ENCODE data around the gene SDK1.

DNA sequence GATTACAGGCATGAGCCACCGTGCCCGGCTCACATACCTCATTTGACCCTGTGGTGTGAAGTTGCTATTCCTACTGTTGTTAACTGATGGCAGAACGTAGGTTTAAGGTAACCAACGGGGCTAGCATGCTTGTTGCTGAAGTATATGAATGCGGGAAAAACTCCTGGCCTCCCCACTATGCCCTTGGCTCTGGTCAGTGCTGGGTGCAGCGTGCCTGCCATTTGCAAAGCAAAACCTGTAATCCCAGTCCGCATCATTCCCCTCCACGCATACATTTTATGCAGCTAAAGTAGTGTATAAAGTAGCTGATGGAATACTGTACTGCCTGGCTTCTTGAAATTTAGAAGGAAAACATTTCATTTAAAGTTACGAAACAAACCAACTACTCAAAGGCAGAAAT, 273.3 kb downstream of the SDK1 start:
- TF ChIP-seq FOXA1 (IDR thresholded peaks at IDR 0.05), result no peak
- TF ChIP-seq, protein P1, sequence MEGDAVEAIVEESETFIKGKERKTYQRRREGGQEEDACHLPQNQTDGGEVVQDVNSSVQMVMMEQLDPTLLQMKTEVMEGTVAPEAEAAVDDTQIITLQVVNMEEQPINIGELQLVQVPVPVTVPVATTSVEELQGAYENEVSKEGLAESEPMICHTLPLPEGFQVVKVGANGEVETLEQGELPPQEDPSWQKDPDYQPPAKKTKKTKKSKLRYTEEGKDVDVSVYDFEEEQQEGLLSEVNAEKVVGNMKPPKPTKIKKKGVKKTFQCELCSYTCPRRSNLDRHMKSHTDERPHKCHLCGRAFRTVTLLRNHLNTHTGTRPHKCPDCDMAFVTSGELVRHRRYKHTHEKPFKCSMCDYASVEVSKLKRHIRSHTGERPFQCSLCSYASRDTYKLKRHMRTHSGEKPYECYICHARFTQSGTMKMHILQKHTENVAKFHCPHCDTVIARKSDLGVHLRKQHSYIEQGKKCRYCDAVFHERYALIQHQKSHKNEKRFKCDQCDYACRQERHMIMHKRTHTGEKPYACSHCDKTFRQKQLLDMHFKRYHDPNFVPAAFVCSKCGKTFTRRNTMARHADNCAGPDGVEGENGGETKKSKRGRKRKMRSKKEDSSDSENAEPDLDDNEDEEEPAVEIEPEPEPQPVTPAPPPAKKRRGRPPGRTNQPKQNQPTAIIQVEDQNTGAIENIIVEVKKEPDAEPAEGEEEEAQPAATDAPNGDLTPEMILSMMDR (IDR thresholded peaks at IDR 0.05; ENCODE audit: low read depth, low read length, missing input control), result no peak
- no peak for TF ChIP-seq TAF1 (conservative IDR thresholded peaks at IDR 0.05)
- TF ChIP-seq, protein P2, sequence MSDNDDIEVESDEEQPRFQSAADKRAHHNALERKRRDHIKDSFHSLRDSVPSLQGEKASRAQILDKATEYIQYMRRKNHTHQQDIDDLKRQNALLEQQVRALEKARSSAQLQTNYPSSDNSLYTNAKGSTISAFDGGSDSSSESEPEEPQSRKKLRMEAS (IDR thresholded peaks at IDR 0.05), result no peak
- TF ChIP-seq EGR1 (IDR thresholded peaks at IDR 0.05; ENCODE audit: low read depth in 2 of 2), result no peak
- TF ChIP-seq RXRA (IDR thresholded peaks at IDR 0.05), result no peak
- TF ChIP-seq, protein P3, sequence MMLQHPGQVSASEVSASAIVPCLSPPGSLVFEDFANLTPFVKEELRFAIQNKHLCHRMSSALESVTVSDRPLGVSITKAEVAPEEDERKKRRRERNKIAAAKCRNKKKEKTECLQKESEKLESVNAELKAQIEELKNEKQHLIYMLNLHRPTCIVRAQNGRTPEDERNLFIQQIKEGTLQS (IDR thresholded peaks at IDR 0.05), result no peak
- TF ChIP-seq RAD21 (IDR thresholded peaks at IDR 0.05), result no peak
- TF ChIP-seq HNF4G (IDR thresholded peaks at IDR 0.05), result no peak
- TF ChIP-seq, protein P4, sequence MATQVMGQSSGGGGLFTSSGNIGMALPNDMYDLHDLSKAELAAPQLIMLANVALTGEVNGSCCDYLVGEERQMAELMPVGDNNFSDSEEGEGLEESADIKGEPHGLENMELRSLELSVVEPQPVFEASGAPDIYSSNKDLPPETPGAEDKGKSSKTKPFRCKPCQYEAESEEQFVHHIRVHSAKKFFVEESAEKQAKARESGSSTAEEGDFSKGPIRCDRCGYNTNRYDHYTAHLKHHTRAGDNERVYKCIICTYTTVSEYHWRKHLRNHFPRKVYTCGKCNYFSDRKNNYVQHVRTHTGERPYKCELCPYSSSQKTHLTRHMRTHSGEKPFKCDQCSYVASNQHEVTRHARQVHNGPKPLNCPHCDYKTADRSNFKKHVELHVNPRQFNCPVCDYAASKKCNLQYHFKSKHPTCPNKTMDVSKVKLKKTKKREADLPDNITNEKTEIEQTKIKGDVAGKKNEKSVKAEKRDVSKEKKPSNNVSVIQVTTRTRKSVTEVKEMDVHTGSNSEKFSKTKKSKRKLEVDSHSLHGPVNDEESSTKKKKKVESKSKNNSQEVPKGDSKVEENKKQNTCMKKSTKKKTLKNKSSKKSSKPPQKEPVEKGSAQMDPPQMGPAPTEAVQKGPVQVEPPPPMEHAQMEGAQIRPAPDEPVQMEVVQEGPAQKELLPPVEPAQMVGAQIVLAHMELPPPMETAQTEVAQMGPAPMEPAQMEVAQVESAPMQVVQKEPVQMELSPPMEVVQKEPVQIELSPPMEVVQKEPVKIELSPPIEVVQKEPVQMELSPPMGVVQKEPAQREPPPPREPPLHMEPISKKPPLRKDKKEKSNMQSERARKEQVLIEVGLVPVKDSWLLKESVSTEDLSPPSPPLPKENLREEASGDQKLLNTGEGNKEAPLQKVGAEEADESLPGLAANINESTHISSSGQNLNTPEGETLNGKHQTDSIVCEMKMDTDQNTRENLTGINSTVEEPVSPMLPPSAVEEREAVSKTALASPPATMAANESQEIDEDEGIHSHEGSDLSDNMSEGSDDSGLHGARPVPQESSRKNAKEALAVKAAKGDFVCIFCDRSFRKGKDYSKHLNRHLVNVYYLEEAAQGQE (IDR thresholded peaks at IDR 0.05), result no peak
- no peak for TF ChIP-seq JUND (IDR thresholded peaks at IDR 0.05)
- no peak for TF ChIP-seq GABPA (IDR thresholded peaks at IDR 0.05 in 1 of 2, conservative IDR thresholded peaks at IDR 0.05 in 1 of 2)

Data from liver (tissue), 3 donors.